SKM-1 treated with dmso at 0.1 percent for 144 hours (cell line): ENCODE measurements around the gene MED8.
"Not testable (repeated sequence)": the region's sequence is repeated elsewhere in the genome, so short reads cannot be mapped to it uniquely, and the experiment has no call there.

ENCODE experiments used
- DNase-seq: peaks from one replicate; lab custom pipeline; 2025; ENCODE audit not compliant: unreplicated experiment; lab: John Stamatoyannopoulos, UW

Gene MED8

DNA sequence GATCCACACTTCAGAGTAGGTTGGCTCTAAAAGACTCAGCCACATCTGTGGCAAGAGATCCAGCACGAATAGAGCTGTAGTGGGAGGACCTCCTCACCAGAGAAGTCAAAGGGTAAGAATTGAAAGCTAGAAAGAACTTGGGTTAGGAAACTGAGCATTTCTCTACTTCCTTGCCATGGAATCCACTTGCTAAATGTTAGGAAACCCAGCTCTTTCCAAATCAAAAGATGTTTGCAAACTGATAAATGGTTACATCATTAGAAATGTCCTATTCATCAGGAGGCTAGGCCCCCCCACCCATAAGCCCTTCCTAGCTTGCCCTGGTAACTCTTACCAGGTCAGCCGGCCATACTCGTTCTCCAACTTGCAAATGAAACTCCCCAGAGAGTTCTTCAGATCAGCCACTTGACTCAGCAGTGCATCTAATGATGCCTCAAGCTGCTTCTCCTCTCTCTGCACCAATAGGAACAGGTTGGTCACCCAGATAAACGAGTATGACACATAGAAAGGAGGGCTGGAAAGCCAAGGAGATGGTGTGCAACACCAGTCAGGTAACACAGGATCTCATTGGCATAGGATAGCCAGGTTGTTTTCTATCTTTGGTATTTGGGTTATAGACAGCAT lies 1.5 kb downstream of the MED8 start:
- no peak for DNase-seq

- DNase-seq, result no peak
Observed at GRCh38 chr1:43386676-43387075, 2.9 kb downstream of the MED8 start.

GRCh38 chr1:43383449-43383848 lies 6.2 kb downstream of the MED8 start:
- no peak for DNase-seq

DNA sequence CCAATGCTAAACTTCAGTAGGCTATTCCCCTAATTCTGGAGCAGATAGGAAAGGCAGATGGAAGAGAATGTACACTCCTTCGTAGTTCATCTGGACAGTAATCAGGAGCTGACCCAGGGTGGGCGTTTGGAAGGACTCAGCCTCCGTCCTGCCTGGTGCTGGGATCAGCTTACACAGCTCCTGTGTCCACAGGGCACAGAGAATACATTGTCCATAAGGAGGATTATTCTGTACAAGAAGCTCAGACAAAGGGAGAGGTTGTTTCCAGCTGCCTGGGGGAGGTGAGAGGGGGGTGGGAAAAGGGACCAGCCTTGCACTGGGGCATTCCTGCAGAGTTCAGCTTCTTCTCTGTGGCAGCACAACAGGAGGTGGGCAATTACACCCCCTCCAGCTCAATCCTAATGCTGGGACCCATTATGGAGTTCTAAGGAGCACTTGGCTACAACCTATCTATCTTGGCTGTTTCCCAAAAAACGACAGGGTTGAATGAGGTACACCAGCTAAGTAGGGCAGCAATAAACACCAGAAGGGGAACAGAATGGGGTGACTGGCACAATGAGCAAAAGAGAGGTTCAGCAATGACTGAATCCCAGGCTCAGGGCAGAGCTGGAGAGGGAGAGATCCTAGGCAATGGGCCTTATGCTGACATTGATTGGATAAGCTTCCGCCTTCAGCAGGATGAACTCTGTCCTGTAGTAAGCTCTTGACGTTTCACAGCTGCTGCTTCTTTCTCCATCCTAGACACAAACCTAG lies 7.4 kb downstream of the MED8 start:
- no peak for DNase-seq

DNA sequence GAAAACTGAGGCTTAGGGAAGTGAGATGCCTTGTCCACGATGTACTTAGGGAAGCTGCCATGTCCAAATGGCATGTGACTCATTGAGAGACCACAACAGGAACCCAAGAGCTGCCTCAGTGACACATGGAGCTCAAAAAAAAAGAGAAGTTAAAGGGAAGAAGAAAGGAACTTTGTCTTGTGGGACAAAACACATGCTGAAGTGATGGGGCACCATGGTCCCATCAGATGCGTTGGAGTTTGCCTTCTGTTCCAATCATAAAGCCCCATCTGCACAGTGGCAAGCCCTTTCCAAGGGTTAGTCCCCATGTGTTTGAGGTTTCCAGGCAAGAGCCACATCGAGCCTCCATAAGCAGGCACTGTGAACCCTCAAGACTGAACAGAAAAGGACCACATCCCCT lies 8.0 kb downstream of the MED8 start:
- peak; percentile 70 for DNase-seq

GRCh38 chr1:43379476-43379875 lies 10.1 kb downstream of the MED8 start:
- DNase-seq, result no peak

DNA sequence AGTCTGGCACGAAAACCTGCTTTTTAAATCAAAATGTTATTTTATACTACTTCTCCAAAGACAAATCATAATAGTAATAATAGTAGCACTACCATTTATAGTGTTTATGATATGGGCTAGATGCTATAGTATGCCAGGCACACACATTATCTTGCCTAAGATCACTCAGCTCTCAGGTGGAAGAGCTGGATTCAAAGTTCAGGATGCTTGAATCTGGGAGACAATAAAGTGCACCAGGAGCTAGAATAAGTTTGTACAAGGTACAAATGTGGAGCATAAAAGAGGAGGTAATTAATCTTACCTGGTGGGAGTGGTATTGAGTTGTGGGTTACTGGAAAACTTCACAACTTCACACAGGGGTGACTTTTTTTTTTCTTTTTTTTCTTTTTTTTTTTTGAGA lies 11.8 kb downstream of the MED8 start:
- DNase-seq, result no peak

DNA sequence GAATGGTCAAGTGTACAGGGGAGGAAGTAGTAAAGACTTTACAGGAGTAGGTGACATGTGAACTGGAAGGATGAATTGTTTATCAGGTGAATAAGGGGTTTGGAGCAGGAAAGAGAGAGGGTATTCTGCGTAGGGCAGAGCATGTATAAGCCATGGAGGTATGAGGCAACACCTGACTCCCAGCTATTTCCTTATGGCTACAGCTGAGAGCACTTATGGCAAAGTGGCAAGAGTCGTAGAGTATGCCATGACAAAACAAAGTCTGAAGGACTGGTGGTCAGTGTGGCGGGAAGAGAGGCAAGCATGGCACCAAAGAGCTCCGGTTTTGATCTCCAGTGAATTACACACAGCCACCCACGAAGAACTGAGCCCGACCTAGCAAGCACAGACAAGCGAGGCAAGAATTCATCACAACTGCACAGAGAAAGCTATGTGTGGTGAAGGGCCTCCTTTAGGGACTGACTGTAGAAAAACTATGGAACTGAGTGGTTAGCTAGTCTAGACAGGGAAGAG lies 12.8 kb downstream of the MED8 start:
- DNase-seq, result no peak

DNA sequence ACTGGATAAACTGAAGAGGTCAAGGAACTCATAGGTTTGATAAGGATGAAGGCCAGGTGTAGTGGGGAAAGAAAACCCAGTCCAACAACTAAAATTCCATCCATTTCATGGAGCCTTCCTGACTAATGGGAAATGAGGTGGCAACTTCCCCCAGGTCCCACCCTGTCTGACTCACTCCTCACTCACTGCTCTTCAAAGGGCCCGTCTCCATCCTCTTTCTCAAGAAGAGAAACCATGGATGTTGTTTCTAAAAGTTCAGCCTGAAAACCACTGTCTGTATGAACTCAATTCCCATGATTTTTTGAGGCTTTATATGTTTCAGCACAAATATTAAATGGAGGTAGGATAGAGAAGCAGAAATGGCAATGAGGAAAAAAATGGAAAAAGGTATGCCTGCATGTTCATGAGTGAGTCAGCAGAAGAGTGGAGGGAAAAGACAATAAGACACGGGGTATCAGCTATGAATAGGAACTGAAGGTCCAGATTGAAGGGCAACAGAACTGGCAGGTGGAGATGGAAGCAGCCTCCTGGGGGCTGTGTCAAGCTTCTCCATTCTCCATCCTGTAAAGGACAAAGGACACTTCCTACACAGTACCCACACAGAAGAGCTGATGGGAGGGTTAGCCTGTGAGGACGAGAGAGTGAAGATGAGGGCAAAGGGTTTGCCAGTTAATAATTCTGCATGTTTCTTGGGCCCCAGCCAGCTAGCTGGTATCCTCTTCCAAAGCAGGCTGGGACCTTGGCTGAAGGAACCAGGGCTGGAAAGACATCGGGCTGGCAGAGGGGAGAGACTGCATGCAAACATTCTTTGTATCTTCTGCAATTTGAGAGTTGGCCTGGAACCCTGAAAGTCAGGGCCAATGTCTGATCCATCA lies 16.3 kb downstream of the MED8 start:
- no peak for DNase-seq

DNA sequence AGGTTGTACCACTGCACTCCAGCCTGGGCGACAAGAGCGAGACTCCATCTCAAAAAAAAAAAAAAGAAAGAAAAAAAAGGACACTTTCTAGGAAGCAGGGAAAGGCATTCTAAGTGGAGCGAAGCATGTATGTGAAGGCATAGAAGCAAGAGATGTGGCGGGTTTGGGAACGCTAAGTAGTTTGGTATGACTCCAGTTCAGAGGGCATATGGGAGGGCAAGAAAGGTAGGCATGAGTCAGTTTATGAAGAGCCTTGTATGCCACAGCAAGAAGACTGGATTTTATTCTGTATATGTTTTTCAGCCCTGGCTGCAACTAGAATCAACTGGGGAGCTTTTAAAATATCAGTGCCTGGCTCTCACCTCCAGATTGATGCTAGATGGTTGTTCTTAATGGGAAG lies 17.4 kb downstream of the MED8 start:
- DNase-seq, result no peak

DNA sequence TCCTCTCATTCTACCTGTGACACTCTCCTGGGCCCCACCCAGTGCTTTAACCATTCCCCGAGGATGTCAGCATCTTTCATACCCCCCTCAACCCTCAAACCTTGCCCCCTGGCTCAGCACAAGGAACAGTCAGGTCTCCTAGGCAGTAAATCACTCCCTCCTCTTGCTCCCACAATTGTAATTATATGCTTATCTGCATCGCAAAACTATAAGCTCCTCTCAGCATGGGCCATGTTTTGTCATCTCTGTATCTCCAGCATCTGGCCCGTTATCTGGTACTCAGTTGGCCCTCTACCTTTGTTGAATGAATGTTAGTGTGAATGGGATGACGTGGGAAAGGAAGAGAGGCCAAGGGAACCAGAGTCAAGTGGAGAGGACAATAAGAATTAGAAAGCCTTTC lies 19.0 kb downstream of the MED8 start:
- no peak for DNase-seq

DNA sequence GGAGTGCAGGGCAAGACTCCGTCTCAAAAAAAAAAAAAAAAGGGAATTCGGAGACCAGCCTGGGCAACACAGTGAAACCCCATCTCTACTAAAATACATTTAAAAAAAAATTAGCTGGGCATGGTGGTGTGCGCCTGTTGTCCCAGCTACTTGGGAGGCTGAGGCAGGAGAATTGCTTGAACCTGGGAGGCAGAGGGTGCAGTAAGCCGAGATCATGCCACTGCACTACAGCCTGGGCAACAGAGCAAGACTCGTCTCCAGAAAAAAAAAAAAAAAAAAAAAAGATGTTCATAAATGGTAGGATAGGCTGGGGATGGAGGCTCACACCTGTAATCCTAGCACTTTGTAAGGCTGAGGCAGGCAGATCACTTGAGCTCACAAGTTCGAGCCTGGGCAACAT lies 19.8 kb downstream of the MED8 start:
- DNase-seq, result not testable (repeated sequence)

DNA sequence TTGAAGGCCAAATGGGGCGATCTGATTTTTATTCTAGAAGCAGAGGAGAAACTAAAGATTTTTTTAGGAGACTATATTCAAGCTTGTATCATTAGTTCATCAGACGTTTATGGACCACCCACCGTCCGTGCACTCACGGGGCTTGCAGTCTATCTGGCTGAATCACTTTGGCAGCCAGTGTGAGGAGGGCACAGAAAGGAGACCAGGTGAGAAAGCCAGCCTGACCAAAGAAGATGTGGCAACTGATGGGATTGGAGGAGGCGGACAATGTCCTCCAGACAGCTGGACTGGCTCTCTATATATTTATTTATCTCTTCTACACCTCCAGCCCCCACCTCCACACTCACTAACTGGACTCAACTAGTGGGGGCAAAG lies 21.0 kb downstream of the MED8 start:
- no peak for DNase-seq

GRCh38 chr1:43367904-43368645 lies 21.5 kb downstream of the MED8 start, which contains the start of gene ELOVL1:
Gene ELOVL1, minus strand, starts transcription at chr1:43368011. Its CDS starts 2,402 bp downstream, at chr1:43365609.
- DNase-seq, result peak; percentile 92

DNA sequence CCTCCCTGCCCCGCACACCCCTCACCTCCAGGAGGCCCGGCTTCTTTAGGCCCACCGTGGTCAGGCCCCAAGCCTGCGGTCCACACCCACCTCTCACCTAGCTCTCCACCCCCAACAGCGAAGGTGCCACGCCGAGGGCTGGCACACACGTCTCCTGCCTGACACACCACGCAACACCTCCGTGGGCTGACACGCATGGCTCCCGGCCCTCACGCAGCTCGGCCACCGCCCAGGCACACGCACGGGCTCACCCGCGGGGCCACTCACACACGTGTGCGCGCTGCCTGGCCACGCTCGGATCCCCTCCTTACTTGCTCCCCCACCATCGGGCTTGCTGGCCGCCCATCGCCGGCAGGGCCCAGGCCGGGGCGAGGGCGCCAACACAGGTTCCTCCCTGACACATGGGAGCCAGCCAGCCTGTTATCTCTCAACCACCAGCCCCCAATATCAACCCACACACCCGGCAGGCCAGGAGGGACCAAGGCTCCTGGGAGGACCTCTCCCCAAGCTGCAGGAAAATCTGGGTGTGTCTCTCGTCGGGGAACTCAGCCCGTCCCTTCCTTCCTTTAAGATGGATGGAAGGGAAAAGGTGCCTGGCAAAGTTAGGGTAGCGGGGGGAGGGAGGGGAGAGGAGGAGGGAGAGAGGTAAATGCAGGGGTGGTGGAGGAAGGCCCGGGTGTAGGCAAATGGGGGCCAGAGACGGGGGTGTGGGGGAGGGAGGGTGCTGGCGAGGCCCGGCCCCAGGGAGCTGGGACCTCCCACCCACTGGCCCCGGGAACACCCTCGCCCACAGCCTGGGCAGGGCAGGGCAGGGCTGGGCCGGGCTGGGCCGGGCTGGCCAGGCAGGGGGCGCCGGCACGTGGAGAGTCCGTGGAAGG lies 22.3 kb downstream of the MED8 start:
- no peak for DNase-seq

DNA sequence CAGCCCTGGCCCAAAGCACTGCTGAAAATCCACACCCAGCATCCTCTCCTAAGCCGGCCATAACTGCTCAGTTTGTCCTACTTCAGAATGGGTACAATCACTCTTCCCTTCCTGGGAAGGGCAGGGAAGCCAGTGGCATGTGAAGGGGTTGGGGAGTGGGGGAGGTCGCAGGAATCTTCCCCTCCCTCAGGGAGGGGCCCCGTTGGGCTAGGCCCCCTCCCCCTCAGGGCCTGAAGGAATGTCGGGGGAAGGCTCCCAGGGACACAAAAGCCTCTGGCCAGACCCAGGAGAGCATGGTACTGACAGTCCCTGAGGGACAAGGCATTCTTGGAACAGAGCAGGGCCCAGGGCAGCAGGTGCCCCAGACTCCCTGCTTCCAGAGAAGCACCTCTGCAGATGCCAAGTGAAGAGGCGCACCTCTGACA lies 23.0 kb downstream of the MED8 start:
- no peak for DNase-seq

- no peak for DNase-seq
Observed at GRCh38 chr1:43366179-43366578, 23.4 kb downstream of the MED8 start.

DNA sequence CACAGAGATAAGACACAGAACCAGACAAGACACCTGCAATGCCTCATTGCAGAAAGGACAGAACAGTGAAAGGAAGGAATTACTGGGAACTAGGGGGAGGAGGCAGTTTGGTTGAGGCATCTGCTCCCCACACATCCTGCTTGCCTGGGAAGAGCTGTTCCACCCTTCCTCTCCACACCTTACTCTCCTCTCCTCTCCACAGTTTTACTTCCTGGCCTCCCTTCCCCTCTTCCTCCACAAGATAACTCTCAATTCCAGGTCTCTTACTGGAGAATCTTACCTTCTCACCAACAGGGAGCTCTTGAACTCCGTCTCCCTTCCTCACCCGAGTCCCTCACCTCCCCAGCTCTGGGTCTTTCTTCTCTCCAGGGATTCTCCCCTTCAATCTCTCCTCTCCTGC lies 23.9 kb downstream of the MED8 start:
- no peak for DNase-seq

GRCh38 chr1:43363935-43364525 lies 25.6 kb downstream of the MED8 start:
- DNase-seq, result no peak
